NCI-H82 treated with DMSO at 0.1 percent for 48 hours (cell line): ENCODE measurements around the gene ZNF407.
"Not testable (repeated sequence)": the region's sequence is repeated elsewhere in the genome, so short reads cannot be mapped to it uniquely, and the experiment has no call there.

Source experiments
- DNase-seq: peaks from one replicate; lab custom pipeline; 2025; ENCODE audit not compliant: unreplicated experiment; lab: John Stamatoyannopoulos, UW

ZNF407 gene, protein sequence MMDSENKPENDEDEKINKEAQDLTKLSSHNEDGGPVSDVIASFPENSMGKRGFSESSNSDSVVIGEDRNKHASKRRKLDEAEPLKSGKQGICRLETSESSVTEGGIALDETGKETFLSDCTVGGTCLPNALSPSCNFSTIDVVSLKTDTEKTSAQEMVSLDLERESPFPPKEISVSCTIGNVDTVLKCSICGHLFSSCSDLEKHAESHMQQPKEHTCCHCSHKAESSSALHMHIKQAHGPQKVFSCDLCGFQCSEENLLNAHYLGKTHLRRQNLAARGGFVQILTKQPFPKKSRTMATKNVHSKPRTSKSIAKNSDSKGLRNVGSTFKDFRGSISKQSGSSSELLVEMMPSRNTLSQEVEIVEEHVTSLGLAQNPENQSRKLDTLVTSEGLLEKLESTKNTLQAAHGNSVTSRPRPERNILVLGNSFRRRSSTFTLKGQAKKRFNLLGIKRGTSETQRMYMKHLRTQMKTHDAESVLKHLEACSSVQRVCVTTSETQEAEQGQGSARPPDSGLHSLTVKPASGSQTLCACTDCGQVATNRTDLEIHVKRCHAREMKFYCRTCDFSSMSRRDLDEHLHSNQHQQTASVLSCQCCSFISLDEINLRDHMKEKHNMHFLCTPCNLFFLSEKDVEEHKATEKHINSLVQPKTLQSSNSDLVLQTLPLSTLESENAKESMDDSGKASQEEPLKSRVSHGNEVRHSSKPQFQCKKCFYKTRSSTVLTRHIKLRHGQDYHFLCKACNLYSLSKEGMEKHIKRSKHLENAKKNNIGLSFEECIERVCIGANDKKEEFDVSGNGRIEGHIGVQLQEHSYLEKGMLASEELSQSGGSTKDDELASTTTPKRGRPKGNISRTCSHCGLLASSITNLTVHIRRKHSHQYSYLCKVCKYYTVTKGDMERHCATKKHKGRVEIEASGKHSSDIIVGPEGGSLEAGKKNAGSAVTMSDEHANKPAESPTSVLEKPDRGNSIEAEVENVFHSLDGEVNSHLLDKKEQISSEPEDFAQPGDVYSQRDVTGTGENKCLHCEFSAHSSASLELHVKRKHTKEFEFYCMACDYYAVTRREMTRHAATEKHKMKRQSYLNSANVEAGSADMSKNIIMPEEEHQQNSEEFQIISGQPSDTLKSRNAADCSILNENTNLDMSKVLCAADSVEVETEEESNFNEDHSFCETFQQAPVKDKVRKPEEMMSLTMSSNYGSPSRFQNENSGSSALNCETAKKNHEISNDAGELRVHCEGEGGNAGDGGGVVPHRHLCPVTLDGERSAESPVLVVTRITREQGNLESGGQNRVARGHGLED (N-terminal part only)

DNA sequence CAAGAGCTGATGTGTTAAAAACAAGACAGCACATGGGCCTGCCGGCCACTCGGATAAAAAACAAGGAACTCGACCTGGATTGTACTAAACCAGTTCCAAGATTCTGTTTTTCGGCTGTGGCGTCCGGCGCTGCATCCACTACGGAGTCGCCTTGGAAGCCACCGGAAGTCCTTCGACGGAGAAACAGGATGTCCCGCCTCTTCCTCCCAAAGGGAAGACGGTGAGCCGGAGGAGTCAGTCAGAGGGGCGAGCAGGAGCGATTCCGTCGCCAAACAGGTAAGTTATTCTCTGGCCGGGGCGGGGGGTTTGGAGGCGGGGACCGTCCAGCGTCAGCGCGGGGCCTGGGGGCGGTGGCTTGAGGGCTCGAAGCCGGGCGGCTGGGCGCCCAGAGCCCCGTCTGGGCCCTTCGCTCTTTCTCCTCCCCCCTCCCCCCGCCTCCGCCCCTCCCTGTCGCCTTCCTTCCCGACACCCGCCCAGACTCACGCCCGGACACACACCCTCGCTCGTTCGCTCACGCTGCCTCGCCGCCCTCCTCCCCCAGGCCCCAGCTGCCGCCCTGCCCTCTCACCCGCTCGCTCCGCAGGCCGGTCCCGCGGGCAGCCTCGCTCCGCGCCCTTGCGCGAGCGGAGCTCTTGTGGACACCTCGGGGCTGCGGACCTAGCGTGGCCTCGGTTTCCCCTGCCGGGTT is at the start of gene ZNF407:
TSS of gene ZNF407 (plus strand) at position 209 of the 688 bp plus-strand sequence. CDS start 33,150 bp downstream, outside the sequence.
- peak; percentile 39 for DNase-seq

DNA sequence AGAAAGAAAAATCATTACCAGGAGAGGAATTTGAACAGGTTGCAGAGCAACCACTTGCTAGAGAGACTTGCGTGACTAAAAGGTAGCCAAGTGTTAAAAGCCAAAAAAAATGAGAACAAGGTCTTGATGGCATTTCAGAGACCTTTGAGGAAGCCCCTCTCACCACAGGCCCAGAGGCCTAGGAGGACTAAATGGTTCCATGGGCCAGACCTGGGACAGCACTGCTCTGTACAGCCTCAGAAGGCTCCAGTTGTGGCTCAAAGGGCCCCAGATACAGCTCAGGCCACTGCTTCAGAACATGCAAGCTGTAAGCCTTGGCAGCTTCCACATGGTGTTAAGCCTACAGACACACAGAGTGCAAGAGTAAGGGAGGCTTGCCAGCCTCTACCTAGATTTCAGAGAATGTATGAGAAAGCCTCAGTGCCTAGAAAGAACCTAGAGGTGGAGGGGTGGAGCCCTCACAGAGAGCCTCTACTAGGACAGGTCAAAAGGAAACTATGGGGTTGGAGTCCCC is 48.0 kb upstream of the ZNF407 start:
- DNase-seq: no peak

DNA sequence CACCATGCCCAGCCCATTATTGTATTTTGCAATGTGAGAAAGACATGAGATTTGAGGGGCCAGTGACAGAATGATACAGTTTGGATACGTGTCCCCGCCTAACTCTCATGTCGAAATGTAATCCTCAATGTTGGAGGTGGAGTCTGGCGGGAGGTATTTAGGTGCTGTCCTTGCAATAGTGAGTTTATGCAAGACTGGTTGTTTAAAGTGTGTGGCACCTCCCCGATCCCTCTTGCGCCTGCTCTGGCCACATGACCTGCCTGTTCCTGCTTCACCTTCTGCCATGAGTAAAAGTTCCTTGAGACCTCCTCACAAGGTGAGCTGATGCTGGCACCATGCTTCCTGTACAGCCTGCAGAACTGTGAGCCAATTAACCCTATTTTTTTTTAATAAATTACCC is 46.8 kb upstream of the ZNF407 start:
- DNase-seq: no peak

DNA sequence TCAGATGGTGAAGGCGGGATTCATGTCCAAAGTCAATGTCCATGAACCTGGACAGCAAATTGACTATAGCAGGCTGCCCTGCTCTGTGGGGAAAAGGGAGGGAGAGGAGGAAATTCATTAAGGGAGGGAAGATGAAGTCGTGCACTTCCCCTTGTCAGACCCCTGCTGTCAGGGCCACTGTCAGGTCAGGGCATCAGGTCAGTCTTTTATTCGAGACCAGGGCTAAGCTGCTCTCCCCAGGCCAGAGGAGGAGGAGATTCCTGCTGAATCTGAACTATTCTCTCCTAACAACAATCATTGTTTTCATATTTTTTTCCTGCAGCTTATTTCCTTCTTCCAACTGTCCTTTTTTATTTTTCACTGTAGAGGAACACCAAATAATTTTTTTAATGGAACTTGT is 46.2 kb upstream of the ZNF407 start:
- DNase-seq: no peak

DNA sequence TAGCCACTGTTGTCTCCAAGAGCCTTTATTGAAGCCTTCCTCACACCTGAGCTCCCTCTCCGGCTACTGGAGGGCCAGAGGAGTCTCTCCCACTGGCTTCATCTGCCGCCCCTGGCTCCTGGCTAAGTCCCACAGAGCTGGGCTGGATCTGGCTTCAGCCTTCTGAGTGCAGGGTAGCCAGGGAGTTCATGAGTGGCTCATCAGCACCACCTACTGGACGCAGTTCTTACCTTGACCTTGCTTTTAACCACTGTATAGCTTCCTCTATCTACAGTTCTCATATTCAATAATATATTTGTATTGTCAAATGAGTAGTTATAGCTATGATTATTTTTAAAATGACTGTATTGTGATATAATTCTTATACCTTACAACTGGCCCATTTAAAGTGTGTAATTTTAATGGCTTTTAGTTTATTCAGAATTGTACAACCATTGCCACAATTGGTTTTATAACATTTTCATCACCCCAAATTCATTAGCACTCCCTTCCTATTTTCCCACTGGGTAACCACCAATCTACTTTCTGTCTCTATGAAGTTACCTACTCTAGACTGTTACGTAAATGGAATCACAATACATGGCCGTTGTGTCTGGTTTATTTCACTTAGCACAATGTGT is 45.6 kb upstream of the ZNF407 start:
- DNase-seq: peak; percentile 33

DNA sequence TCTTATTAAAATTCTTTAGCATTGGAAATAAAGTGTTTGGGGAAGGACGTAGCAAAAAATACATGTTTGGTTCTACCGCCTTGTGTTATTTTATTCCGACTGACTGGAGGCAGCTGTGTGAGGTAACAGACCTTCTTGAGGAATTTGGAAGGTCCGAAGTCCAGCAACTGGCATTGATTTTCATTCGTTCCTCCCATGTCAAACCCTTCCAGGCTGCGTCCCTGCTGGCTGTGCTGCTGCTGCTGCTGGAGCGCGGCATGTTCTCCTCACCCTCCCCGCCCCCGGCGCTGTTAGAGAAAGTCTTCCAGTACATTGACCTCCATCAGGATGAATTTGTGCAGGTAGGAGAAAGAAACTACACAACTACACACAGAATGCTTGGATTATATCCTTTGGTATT is 41.5 kb upstream of the ZNF407 start:
- no peak for DNase-seq

DNA sequence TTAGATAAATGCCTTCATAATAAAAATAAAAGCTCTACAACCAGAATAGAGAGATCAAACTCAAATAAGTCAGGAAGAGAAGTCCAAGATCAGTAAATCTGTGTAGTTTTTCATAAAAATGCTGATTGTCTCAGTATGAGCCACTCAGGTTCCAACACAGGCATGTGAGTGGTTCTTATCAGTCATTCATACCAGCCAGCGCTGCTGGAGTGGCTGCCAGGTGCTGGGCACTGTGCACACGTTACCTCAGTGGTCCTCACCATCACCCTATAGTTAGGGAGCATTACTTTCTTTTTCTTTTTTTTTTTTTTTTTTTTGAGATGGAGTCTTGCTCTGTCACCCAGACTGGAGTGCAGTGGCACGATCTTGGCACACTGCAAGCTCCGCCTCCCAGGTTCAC is 39.6 kb upstream of the ZNF407 start:
- no peak for DNase-seq

DNA sequence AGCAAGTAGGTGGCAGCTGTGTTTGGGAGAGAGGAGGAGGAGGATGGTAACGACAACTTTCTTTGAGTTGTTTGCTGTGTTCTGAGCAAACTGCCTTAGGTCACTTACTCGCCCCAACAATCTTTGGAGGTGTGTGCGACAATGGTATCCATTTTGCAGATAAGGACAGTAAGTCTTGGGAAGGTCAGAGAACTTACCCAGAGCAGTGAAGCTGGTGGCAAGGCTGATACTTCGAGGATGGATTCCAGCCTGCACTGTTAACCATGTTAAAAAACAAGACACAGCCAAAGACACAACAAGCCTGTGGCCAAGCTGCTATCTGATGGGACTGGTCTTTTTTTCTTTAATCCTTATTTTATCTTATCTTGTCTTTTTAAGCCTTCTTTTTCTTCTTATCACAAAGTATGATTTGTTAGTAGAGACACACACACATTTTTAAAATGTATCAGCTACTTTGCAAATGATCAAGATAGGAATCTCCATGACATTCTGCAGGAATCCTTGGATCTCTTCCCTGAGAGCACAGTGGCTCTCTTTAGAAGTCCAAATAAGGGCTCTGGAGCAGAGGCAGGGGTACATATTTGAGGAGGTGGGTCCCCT is 35.4 kb upstream of the ZNF407 start:
- no peak for DNase-seq

DNA sequence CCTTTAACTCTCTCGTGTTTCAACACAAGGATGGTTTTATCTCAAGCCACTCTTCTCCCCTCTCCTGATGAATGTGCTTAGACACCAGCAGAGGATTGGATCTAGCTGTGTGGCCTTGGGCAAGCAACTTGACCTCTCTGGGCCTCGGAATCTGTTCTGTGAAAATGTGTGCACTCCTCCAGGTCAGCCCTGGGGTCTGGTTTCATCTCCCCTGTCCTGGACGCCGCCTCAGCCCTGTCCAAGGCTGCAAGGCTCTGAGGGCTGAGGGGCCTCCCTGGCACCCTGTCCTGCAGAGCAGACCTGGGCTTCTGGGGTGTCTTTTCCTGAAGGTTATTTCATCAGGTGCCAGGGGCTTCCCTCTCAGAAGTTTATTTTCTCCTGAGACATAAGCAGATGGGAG is 34.9 kb upstream of the ZNF407 start:
- no peak for DNase-seq

DNA sequence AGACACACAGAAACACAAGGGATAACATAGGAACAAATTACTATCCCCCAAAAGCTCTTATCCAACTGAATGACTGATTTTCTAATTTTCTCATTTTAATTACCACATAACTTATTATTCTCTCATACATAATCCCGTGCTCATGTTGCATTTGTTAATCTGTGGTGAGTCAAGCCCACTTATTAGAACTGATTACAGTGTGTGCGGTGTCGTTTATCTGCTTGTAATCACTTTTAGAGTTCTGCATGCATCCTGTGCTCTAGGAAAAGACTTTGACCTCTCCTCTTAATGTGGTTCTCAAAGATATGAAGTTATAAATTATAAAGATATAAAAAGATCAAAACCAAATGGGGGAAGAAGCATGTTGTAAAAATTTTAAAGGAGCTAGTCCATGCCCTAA is 33.7 kb upstream of the ZNF407 start:
- no peak for DNase-seq

DNA sequence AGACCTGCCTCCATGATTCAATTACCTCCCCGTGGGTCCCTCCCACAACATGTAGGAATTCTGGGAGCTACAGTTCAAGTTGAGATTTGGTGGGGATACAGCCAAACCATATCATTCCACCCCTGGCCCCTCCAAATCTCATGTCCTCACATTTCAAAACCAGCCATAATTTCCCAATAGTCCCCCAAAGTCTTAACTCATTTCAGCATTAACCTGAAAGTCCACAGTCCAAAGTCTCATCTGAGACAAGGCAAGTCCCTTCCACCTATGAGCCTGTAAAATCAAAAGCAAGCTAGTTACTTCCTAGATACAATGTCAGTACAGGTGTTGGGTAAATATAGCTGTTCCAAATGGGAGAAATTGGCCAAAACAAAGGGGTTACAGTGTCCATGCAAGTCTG is 32.5 kb upstream of the ZNF407 start:
- not testable (repeated sequence) for DNase-seq

DNA sequence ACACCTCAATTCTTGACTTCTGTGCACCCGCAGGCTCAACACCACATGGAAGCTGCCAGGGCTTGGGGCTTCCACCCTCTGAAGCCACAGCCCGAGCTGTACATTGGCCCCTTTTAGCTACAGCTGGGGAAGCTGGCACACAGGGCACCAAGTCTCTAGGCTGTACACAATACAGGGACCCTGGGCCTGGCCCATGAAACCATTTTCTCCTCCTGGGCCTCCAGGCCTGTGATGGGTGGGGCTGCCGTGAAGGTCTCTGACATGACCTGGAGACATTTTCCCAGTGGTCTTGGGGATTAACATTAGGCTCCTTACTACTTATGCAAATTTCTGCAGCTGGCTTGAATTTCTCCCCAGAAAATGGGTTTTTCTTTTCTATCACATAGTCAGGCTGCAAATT is 31.7 kb upstream of the ZNF407 start:
- not testable (repeated sequence) for DNase-seq

DNA sequence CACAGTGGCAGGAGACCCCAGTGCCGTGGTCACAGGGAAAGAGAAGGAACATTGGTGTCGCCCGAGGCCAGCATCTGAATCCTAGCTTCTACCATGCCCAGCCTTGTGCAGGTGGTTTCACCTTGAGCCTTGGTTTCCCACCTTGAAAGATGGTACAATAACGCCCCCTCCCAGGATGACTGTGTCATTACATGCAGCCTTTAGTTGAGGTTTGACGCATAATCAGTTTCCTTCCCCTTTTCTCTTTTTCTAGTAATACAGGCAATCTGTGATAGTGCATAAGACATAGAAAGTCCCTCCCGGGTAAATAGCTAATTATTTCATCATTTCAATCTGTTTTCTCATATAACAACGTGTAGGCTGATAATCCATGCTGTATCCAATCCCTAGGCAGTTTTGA is 29.8 kb upstream of the ZNF407 start:
- no peak for DNase-seq

DNA sequence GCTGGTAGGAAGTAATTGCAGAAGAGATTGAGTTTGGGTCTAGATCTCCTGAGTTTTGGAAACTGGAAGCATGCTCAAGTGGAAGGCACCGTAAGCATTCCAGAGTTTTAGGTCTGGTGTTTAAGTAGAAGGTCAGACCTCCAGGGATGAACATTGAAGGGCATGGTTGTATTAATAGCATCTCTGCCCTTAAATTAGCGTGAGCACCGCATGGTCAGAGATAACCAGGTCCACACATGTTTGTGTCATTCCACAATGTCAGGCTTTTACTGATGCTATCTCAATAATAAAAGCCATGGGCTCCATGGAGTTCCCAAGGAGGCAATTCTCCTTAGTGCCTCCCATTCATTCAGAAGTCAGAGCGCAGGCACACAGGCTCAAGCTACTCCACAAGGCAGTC is 28.3 kb upstream of the ZNF407 start:
- DNase-seq: no peak

DNA sequence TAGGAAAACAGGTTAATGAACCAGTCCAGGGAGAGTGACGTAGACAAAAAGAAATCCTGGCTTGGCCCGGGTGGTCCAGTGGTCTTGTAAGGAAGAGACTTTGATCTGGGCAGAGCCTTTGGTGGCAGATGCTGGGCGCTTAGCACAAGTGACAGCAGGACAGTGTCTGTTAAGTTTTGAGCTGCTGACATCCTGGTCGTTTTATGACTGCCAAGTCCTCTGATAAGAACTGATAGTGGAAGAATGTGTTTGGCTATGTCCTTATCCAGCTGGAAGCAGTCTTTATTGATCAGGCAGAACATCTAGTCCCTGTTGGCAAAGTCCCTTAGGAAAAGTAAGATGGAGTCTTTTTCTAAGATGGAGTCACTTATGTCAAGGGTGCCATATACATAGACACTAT is 27.4 kb upstream of the ZNF407 start:
- no peak for DNase-seq

DNA sequence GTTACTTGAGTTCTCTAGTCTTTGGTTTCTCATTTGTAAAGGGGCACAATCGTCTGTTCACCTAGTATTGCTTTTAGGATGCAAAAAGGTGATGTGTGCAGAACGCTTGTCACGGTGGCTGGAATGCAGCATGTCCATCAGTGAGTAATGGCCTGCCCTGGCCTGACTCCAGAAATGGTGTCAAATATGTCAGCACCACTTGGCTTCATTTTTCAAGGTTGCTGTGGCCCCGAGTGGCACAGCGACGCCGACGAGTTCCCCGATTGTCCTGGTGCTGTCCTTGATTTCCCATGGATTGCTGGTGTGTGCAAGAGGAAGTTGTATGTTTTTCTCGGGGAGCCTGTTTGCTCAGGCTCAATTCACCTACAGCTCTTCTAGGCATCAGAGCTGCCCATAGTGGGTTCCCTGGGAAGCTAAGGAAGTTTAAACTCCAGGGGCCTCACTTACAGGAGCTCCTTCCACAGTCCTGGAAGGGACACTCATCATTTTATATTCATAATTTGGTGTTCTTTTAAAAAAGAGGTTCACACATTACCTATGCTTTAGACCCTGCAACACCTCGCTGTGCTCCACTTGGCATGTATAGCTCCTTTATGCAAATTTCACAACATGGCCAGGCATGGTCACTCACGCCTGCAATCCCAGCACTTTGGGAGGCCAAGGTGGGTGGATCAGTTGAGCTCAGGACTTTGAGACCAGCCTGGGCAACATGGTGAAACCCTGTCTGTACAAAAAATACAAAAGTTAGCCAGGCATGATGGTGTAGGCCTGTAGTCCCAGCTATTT is 25.6 kb upstream of the ZNF407 start:
- no peak for DNase-seq

DNA sequence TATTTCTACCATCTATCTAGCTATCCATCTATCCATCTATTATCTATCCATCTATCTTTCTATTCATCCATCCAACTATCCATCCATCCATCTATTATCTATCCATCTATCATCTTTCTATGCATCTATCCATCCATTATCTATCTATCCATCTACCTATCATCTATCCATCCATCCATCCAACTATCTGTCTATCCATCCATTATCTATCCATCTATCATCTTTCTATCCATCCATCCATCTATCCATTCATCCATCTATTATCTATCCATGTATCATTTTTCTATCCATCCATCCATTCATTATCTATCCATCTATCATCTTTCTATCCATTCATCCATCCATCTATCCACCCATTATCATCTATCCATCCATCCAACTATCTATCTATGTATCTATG is 24.6 kb upstream of the ZNF407 start:
- DNase-seq: no peak

DNA sequence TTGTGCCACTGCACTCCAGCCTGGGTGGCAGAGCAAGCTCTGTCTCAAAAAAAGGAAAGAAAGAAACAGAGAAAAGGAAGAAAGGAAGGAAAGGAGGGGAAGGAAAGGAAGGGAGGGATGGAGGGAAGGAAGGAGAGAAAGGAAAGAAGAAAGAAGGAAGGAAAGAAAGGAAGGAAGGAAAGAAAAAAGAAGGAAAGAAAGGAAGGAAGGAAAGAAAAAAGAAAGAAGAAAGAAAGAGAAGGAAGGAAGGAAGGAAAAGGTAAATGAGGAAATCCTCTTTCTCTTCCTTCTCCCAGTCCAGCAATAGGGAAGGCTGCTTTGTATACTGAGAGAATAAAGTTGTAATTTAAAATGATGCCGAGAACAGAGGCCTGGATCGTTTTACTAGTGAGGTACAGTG is 22.8 kb upstream of the ZNF407 start:
- DNase-seq: no peak

DNA sequence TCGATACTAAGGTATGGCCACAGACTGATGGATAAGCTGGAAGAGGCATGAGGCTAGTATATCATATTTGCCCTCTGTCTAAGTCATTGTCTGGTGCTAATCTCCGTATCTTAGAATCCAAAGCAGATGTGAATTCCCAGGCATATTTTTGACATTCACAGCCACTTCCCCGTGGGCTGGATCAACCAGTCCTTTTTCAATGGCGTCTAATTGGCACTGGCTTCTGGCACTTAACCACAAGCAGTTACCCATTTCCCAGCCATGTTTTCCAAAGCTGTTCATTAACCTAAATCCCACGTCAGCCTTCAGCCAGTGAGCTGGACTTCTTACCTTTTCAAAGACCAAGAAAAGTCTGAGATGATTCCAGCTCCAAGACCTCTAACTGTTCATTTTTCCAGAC is 20.7 kb upstream of the ZNF407 start:
- DNase-seq: no peak
